HG02763 (cell line): ENCODE data around the gene GRIK1.

Source experiments
- ATAC-seq: cut with Tn5 transposase; IDR thresholded peaks from one replicate; pipeline ENCODE4 v1.9.1; 2021; ENCODE audit warnings: mild to moderate bottlenecking, moderate library complexity; ENCODE audit not compliant: unreplicated experiment

Gene GRIK1

GRCh38 chr21:29648710-29649240 is 291.0 kb downstream of the GRIK1 start:
- ATAC-seq = no peak

GRCh38 chr21:29647353-29647781 is 292.4 kb downstream of the GRIK1 start:
- no peak for ATAC-seq

GRCh38 chr21:29645666-29646553 is 293.9 kb downstream of the GRIK1 start:
- ATAC-seq = no peak

- no peak for ATAC-seq
Measured at GRCh38 chr21:29643289-29643688, 296.5 kb downstream of the GRIK1 start.

GRCh38 chr21:29642551-29643245 is 297.1 kb downstream of the GRIK1 start:
- no peak for ATAC-seq

GRCh38 chr21:29641635-29642550 is 297.9 kb downstream of the GRIK1 start:
- ATAC-seq = no peak

GRCh38 chr21:29641001-29641634 is 298.7 kb downstream of the GRIK1 start:
- ATAC-seq = no peak

GRCh38 chr21:29640080-29640508 is 299.7 kb downstream of the GRIK1 start:
- peak; percentile 54 for ATAC-seq

GRCh38 chr21:29639366-29640079 is 300.3 kb downstream of the GRIK1 start:
- ATAC-seq = peak; percentile 5

- no peak for ATAC-seq
Measured at GRCh38 chr21:29638761-29639327, 301.0 kb downstream of the GRIK1 start.

- ATAC-seq = no peak
Measured at GRCh38 chr21:29638138-29638537, 301.7 kb downstream of the GRIK1 start.

GRCh38 chr21:29637553-29637952 is 302.2 kb downstream of the GRIK1 start:
- ATAC-seq = no peak

- no peak for ATAC-seq
Measured at GRCh38 chr21:29637134-29637533, 302.7 kb downstream of the GRIK1 start.

GRCh38 chr21:29634418-29634817 is 305.4 kb downstream of the GRIK1 start:
- no peak for ATAC-seq

- ATAC-seq = no peak
Measured at GRCh38 chr21:29633756-29634155, 306.0 kb downstream of the GRIK1 start.

- ATAC-seq = no peak
Measured at GRCh38 chr21:29630441-29630840, 309.4 kb downstream of the GRIK1 start.

GRCh38 chr21:29627905-29628304 is 311.9 kb downstream of the GRIK1 start:
- ATAC-seq = no peak

GRCh38 chr21:29626801-29627470 is 312.9 kb downstream of the GRIK1 start:
- ATAC-seq = no peak

- no peak for ATAC-seq
Measured at GRCh38 chr21:29625990-29626389, 313.8 kb downstream of the GRIK1 start.
